MG63 (cell line): Measurements from ENCODE around the gene GRK4. TPM values are rescaled to one million over a fixed set of nuclear protein-coding genes. Genes with fewer than 3 reads are reported as not detected.

Experiments used
- DNase-seq: peaks from one replicate; pipeline ENCODE4 v3.0.0-alpha.2; 2020
- H3K27me3 ChIP-seq: fragments of 250-450 bp; sonication (Bioruptor Pico); 2 replicates; pipeline ENCODE4 v1.5.1; 2020; ENCODE audit warnings: mild to moderate bottlenecking, moderate library complexity
- H3K36me3 ChIP-seq: fragments of 250-450 bp; sonication (Bioruptor Pico); 2 replicates; pipeline ENCODE4 v1.5.1; 2020; ENCODE audit warnings: mild to moderate bottlenecking, moderate library complexity
- H3K4me3 ChIP-seq: fragments of 250-450 bp; sonication (Bioruptor Pico); 2 replicates; pipeline ENCODE4 v1.5.1; 2020; ENCODE audit warnings: mild to moderate bottlenecking, moderate library complexity
- H3K9me3 ChIP-seq: fragments of 250-450 bp; sonication (Bioruptor Pico); 2 replicates; pipeline ENCODE4 v1.5.1; 2020; ENCODE audit warnings: mild to moderate bottlenecking, moderate library complexity
- total RNA-seq: library from RNA; depleted of rRNA; stranded (reverse); fragments of >200 nt; shearing (Covaris generic); gene quantifications from 2 replicates; pipeline ENCODE4 v1.2.3, GENCODE V29; 2014; ENCODE audit warnings: low replicate concordance; rRNA removed

The GRK4 gene
- total RNA-seq, 1 experiment from 2014 or later, result 2.6 TPM

DNA sequence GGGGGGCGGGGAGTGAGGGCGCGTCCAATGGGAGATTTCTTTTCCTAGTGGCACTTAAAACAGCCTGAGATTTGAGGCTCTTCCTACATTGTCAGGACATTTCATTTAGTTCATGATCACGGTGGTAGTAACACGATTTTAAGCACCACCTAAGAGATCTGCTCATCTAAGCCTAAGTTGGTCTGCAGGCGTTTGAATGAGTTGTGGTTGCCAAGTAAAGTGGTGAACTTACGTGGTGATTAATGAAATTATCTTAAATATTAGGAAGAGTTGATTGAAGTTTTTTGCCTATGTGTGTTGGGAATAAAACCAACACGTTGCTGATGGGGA, 112.2 kb downstream of the GRK4 start:
- no peaks in the 10 kb centered on the region for H3K36me3 ChIP-seq
- no peaks in the 10 kb centered on the region for H3K9me3 ChIP-seq
- H3K4me3 ChIP-seq, result peak overlapping the region; percentile 91
- no peaks in the 10 kb centered on the region for H3K27me3 ChIP-seq
- DNase-seq, result no peak

DNA sequence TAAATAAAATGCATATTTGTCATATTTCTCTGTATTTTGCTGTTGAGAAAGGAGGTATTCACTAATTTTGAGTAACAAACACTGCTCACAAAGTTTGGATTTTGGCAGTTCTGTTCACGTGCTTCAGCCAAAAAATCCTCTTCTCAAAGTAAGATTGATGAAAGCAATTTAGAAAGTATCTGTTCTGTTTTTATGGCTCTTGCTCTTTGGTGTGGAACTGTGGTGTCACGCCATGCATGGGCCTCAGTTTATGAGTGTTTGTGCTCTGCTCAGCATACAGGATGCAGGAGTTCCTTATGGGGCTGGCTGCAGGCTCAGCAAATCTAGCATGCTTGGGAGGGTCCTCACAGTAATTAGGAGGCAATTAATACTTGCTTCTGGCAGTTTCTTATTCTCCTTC, 114.4 kb downstream of the GRK4 start:
- Histone ChIP-seq H3K4me3 (no peak overlapping the region), H3K9me3 (no peaks in the 10 kb centered on the region), H3K27me3 (no peaks in the 10 kb centered on the region), H3K36me3 (no peaks in the 10 kb centered on the region)
- DNase-seq, result no peak

DNA sequence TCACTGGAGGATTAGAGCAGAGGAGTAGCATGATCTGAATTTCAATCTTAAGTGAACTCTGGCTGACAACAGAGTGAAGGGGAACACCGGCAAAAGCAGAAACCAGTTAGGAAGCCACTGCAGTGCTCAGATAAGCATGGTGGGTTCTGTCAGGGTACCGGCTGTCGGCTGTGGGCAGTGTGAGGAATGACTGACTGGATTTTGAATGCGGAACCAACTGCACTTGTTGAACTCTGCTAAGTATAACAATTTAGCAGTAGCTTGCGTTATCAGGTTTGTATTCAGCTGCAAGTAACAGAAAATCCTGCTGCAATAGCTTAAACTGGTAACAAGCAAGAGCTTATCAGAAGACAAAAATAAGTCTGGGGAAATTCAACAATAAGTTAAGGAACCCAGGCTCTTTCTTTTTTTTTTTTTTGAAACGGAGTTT, 116.3 kb downstream of the GRK4 start:
- no peak overlapping the region for H3K4me3 ChIP-seq
- no peaks in the 10 kb centered on the region for H3K36me3 ChIP-seq
- DNase-seq, result no peak
- H3K27me3 ChIP-seq, result no peaks in the 10 kb centered on the region
- no peaks in the 10 kb centered on the region for H3K9me3 ChIP-seq

DNA sequence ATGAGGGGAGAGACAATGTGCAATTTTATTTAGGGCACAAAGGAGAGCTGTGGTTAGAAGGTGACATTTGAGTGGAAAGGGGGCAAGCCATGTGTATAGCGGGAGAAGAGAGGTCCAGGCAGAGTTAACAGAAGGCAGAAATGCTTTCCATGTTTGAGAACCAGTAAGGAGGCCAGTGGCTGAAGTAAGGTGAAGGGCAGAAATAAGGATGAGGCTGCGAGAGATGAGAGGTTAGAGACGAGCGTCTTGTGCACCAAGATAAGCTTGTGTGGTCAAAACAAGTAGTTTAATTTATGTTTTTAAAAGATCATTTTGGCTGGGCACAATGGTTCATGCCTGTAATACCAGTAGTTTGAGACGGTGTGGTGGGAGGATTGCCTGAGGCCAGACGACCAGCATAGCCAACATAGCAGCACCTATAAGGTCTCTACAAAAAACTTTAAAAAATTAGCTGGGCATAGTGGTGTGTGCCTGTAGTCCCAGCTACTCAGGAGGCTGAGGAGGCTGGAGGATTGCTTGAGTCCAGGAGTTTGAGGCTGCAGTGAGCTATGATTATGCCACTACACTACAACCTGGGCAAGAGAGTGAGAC, 119.6 kb downstream of the GRK4 start:
- H3K4me3 ChIP-seq, result no peak overlapping the region
- no peak for DNase-seq

DNA sequence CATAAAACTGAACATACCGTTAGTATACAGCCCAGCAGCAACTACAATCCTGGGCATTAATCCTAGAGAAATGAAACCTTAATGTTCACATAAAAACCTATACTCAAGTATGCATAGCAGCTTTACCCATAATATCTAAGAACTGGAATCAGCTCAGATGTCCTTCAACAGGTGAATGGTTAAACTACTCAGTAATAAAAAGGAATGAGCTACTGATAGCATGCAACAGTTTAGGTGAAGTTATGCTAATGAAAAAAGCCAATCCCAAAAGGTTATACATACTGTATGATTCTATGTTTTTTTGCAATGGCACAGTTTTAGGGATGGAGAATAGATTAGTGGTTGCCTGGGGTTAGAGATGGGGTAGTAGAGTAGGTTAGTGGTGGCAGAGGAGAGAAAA, 120.4 kb downstream of the GRK4 start:
- no peaks in the 10 kb centered on the region for H3K9me3 ChIP-seq
- no peak overlapping the region for H3K4me3 ChIP-seq
- no peak for DNase-seq
- H3K27me3 ChIP-seq, result no peaks in the 10 kb centered on the region
- H3K36me3 ChIP-seq, result peaks cover 4% of the 10 kb centered on the region; the same call in 1 of the 2 replicates

More for the DNA sequence above, 119.6 kb downstream of the GRK4 start:
- Histone ChIP-seq H3K27me3 (no peaks in the 10 kb centered on the region), H3K36me3 (peaks cover 4% of the 10 kb centered on the region; the same call in 1 of the 2 replicates), H3K9me3 (no peaks in the 10 kb centered on the region)

DNA sequence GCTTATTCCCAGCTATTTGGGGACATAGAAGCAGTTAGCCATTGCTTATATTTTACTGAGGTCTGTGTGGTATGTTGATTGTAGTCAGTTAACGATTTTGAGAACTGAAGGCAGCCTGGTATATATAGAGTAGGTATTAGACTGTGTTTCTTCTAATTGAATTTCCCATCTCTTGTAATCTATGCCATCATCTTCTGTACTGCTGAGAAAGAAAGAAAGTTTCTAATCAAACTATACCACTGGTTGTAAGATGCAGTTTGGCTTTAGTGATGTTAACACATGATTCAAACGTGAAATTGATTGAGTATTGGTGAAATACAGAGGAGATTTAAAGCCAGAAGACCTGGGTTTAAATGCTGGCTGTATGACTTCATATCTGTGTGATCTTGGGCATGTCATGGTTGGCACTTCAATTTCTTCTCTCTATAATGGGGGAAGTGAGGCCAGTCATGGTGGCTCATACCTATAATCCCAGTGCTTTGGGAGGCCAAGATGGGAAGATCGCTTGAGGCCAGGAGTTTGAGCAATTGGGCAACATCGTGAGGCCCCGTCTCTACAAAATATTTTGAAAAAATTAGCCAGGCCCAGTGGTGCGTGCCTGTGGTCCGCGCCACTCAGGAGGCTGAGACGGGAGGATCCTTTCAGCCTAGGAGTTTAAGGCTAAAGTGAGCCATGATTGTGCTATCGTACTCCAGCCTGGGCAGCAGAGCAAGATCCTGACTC, 122.7 kb downstream of the GRK4 start:
- DNase-seq, result no peak
- no peak overlapping the region for H3K4me3 ChIP-seq
- no peaks in the 10 kb centered on the region for H3K9me3 ChIP-seq
- H3K36me3 ChIP-seq, result peaks cover 6% of the 10 kb centered on the region
- no peaks in the 10 kb centered on the region for H3K27me3 ChIP-seq

GRCh38 chr4:3087115-3087797, 123.9 kb downstream of the GRK4 start:
- no peaks in the 10 kb centered on the region for H3K9me3 ChIP-seq
- no peaks in the 10 kb centered on the region for H3K27me3 ChIP-seq
- H3K36me3 ChIP-seq, result peaks cover 6% of the 10 kb centered on the region
- no peak overlapping the region for H3K4me3 ChIP-seq
- DNase-seq, result no peak

Other genes starting within 250 kb of the GRK4 start
- 32.5 and 78.0 TPM in 2 replicates for gene TNIP2, start 207.2 kb upstream of the GRK4 start, total RNA-seq
- gene SH3BP2, start 170.5 kb upstream of the GRK4 start, total RNA-seq, result 9.0 and 9.6 TPM in 2 replicates
- 62.5 and 77.3 TPM in 2 replicates for gene ADD1, start 119.7 kb upstream of the GRK4 start, total RNA-seq
- 32.5 and 45.2 TPM in 2 replicates for gene NOP14, start 165 bp upstream of the GRK4 start, total RNA-seq
- gene HTT-AS, start 111.0 kb downstream of the GRK4 start, total RNA-seq, result not detected in 2 replicates
- gene HTT, start 111.1 kb downstream of the GRK4 start, total RNA-seq, result 6.4 and 8.1 TPM in 2 replicates